Measurements from ENCODE around the gene TMEM184C.

Gene TMEM184C

GRCh38 chr4:147691820-147692219, 74.6 kb downstream of the TMEM184C start:
- TF ChIP-seq CTCF (IDR thresholded peaks at IDR 0.05; ENCODE audit: borderline replicate concordance, insufficient read depth, low read depth, low read length) = no peak
- H3K4me3 ChIP-seq (ENCODE audit: low read depth, low read length) = no peak overlapping the region

GRCh38 chr4:147693218-147693617, 76.0 kb downstream of the TMEM184C start:
- no peak overlapping the region for H3K4me3 ChIP-seq (ENCODE audit: low read depth, low read length)
- TF ChIP-seq CTCF (IDR thresholded peaks at IDR 0.05; ENCODE audit: borderline replicate concordance, insufficient read depth, low read depth, low read length) = no peak

GRCh38 chr4:147696866-147697265, 79.7 kb downstream of the TMEM184C start:
- TF ChIP-seq CTCF (IDR thresholded peaks at IDR 0.05; ENCODE audit: borderline replicate concordance, insufficient read depth, low read depth, low read length) = no peak
- no peak overlapping the region for H3K4me3 ChIP-seq (ENCODE audit: low read depth, low read length)

GRCh38 chr4:147704846-147705245, 87.6 kb downstream of the TMEM184C start:
- TF ChIP-seq CTCF (IDR thresholded peaks at IDR 0.05; ENCODE audit: borderline replicate concordance, insufficient read depth, low read depth, low read length) = no peak
- H3K4me3 ChIP-seq (ENCODE audit: low read depth, low read length) = no peak overlapping the region

- peak; percentile 74 for TF ChIP-seq CTCF (IDR thresholded peaks at IDR 0.05; ENCODE audit: borderline replicate concordance, insufficient read depth, low read depth, low read length)
- no peak overlapping the region for H3K4me3 ChIP-seq (ENCODE audit: low read depth, low read length)
Measured at GRCh38 chr4:147707892-147708672, 90.9 kb downstream of the TMEM184C start.

GRCh38 chr4:147709999-147710398, 92.8 kb downstream of the TMEM184C start:
- no peak overlapping the region for H3K4me3 ChIP-seq (ENCODE audit: low read depth, low read length)
- TF ChIP-seq CTCF (IDR thresholded peaks at IDR 0.05; ENCODE audit: borderline replicate concordance, insufficient read depth, low read depth, low read length) = no peak
